Fibroblast of pulmonary artery (primary cell): ENCODE results near the gene HTR3D.

Experiments used
- DNase-seq: peaks from one replicate; pipeline ENCODE4 v3.0.0-alpha.2; 2010; ENCODE audit warnings: low read depth
- H3K4me3 ChIP-seq: replicated peaks from 2 replicates; pipeline ENCODE4 v1.5.1; 2011; ENCODE audit warnings: low read depth, mild to moderate bottlenecking, control low read depth, low read length, moderate library complexity
- CTCF ChIP-seq: IDR thresholded peaks from 2 replicates; pipeline ENCODE4 v1.5.1; 2011; ENCODE audit warnings: mild to moderate bottlenecking, control low read depth, low read length, inconsistent platforms; ENCODE audit errors: missing control alignments

HTR3D gene

DNA sequence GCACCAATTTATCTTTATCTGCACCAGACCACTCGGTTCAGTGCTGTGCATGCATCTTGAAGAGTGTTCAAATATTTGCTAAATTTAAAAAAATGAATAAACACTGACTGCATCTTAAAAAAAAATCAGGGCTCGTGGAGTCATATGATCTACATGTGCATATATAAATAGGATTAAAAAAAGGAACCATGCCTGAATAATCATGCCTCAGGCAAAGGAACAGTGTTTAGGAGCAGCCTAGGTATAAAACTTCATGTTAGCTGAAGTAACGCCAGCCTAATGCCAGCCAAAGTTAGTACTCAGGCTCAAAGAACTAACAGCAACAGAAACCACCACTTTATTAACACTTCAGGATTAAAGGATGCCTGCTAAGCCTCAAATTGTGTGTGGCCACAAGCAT, 23.4 kb upstream of the HTR3D start:
- H3K4me3 ChIP-seq: no peak overlapping the region
- no peak for TF ChIP-seq CTCF
- no peak for DNase-seq

GRCh38 chr3:184011230-184011876, 20.2 kb upstream of the HTR3D start:
- H3K4me3 ChIP-seq: no peak overlapping the region
- DNase-seq: no peak
- no peak for TF ChIP-seq CTCF

DNA sequence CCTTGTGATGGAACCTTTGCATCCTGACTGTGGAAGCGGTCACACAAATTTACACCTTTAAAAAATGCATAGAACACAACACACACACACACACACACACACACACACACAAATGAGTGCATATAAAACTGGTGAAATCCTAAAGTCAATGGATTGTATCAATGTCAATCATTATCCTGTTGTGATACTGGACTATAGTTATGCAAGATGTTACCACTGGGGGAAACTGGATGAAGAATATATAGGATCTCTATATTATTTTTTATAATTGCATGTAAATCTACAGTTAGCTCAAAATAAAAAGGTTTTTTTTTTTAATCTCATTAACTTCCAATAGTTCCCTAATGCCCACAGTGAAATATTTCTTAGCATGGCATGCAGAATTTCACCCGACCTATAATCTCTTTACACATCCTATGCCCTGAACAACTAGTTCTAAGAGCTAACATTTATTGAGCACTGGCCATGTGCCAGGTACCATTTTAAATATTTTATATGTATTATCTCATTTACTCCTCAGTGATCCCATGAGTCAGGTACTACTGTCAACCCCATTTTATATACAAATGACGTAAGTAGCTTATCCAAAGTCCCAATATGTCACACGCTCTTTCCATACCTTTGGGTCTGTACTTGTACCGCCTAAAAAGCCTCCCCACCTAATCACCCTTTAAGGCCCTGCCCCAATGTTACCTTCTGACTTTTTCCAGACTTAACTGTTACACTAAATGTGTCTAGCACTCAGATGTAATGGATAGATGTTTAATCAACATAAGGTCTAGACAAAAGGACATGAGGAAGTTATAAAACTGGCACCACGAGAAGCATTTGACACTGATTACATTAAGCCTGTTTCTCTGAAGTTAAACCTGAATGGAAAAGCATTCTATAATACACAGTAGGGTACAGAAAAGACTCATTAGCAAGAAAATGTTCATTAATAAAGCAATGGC, 19.3 kb upstream of the HTR3D start:
- no peak overlapping the region for H3K4me3 ChIP-seq
- TF ChIP-seq CTCF: no peak
- no peak for DNase-seq

GRCh38 chr3:184015381-184016019, 16.0 kb upstream of the HTR3D start:
- no peak for TF ChIP-seq CTCF
- DNase-seq: no peak
- H3K4me3 ChIP-seq: no peak overlapping the region

DNA sequence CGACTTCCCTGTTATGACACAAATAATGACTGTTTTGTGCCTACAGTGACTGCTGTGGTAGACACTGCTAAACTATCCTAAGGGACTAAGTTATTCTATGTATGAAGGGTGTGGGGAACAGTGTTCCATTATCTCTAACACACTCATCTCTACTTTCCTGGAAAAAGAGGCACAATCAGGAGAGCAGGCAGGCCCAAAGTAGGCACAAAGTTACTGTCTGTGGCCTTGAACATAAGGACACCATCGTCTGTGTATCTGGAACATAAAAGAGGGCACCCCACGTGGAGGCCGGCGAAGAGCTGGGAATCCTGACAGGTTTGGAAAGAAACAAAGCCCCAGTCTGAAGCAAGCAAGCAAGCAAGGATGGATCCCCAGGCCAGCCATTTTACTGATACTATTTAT, 15.4 kb upstream of the HTR3D start:
- no peak for DNase-seq
- H3K4me3 ChIP-seq: no peak overlapping the region
- no peak for TF ChIP-seq CTCF

GRCh38 chr3:184016811-184017671, 14.5 kb upstream of the HTR3D start:
- peak; percentile 58 for DNase-seq
- peak overlapping the region; percentile 100 for H3K4me3 ChIP-seq

More at GRCh38 chr3:184016811-184017671, 14.5 kb upstream of the HTR3D start:
- peak; percentile 26 for TF ChIP-seq CTCF
